ENCODE results near the gene LRRK2.
"Not testable (repeated sequence)": the region's sequence is repeated elsewhere in the genome, so short reads cannot be mapped to it uniquely, and the experiment has no call there.

The LRRK2 gene

DNA sequence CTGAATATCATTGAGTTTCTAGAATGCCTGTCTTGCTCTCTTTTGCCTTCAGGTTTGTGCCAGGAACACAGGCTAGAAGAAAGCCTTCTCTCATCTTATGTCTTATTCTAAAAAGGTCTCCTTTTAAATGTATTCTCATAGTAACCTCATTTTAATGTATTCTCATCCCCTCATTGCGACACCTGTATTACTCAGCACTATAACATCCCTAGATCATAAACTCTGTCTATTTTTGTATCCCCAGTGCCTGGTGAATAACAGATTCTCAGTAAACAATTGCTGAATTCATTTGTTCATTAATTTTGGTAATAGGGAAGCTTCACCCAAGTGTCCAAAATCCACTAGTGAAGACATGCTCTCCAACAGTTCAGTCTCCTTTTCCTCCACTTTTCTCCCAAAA is 8.8 kb upstream of the LRRK2 start:
- no peak for DNase-seq (ENCODE audit: low spot score)

DNA sequence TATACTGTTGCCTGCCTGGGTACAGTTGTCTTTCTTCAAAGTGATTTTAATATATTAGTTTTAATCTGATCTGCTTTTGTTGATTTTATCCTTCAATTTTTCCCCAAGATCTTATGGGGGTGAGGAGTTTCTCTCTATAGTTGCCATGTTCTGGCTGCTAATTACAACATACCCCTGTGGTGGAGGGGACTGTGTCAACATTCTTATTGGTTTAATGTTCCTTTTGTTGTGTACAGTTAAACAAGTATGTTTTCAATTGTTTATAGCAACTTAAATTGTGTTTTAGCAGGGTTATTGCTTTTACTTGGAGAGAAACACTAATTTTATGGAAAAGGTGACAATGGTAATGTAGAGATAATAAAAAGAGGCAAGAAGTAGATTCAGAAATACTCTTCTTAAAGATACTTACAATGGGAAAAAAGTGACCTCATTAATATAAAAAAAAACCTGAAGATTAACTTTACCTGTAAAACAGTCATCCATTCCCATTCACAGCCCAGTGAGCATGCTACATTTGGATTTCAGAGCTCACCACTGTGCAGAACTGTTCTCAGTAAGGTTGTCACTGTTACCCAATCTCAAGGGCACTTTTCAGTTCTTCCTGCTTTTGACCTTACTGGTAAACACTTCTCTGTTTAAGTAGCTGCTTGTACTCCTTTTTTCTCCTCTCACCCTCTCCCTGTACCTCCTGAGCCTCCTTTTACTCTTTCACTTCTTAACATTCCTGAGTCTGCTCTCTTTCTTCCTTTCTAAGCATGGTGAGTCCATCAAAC is 8.1 kb upstream of the LRRK2 start:
- no peak for DNase-seq (ENCODE audit: low spot score)

- no peak for DNase-seq (ENCODE audit: low spot score)
Measured at GRCh38 chr12:40219760-40220159, 5.0 kb upstream of the LRRK2 start.

DNA sequence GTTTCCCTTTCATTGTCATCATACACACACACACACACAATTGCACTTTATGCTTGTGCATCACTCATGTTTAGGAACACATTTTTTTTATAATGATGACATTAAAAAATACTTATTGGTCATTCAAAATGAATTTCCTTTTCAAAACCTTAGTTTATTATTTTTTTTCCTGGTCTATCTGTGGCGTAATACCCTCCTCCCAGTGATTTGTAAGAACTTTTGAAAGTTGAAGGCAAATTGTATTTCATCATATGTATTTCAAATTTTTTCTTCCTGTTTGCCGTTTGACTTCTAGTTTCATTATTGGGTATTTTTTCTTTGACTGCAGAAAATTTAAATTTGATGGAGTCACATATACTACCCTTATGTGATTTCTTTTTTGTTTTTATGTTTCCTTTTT is 2.5 kb upstream of the LRRK2 start:
- DNase-seq (ENCODE audit: low spot score) = no peak

GRCh38 chr12:40223646-40224045 is 1.2 kb upstream of the LRRK2 start:
- DNase-seq (ENCODE audit: low spot score) = no peak

DNA sequence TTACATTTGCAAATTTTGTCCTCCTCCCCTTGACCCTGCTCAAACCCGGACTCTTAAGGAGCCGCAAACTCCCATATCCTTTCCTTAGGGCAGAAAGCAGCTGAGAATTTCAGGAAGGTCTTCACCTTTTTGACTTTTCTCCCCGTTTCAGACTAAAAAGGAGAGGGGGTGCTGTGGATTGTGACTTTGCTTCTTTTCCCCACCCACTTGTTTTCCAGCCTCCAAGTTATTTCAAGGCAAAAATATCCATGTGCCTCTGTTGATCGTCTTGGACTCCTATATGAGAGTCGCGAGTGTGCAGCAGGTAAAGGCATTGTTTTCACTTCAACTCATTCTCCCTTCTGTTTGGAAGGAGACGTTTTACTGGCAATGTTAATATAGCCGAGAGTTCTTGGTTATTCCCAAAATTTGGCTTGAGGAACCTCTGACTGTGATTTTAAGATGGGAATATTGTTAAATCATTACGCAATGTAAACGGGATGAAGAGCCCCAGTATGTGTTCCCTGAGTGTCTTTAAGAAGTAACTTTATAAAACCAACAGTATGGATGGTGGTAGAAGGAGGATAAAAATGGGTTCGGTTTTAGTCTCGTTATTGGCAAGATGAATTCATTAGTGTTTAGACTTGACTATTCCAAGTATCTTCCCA is 663 bp downstream of the LRRK2 start:
- no peak for DNase-seq (ENCODE audit: low spot score)

DNA sequence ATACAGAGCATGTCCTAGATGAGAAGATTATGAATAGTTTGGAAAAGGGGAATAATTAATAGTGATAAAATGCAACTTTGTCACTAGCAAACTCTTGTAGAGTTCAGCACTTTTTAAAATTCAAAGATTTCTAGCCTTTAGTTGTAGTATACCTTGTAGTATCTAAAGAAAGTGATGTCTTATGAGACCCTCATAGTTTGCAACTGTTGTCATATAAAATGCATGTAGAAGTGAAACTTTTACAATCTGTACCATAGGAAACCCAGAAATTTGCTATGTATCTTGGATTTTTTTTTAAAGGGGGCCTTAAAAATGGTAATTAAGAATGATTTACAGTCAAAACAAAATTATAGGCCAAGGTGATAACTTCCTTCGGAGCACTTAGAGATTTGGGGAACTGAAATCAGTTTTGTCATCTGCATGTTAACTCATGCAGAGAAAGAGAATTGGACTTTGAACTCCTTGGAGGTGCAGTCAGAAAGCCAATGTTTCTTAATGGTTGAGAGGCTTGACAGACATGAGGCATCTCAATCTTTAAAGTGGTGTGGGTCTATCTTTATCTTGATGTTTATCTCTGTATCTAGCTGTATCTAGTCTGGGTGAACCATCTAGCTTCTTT is 1.3 kb downstream of the LRRK2 start:
- DNase-seq (ENCODE audit: low spot score) = no peak

- no peak for DNase-seq (ENCODE audit: low spot score)
Measured at GRCh38 chr12:40226705-40227104, 1.9 kb downstream of the LRRK2 start.

- DNase-seq (ENCODE audit: low spot score) = no peak
Measured at GRCh38 chr12:40227447-40227846, 2.6 kb downstream of the LRRK2 start.

GRCh38 chr12:40228727-40229126 is 3.9 kb downstream of the LRRK2 start:
- DNase-seq (ENCODE audit: low spot score) = no peak

- DNase-seq (ENCODE audit: low spot score) = no peak
Measured at GRCh38 chr12:40229690-40230651, 5.2 kb downstream of the LRRK2 start.

- DNase-seq (ENCODE audit: low spot score) = no peak
Measured at GRCh38 chr12:40232602-40233001, 7.8 kb downstream of the LRRK2 start.

- DNase-seq (ENCODE audit: low spot score) = no peak
Measured at GRCh38 chr12:40233741-40234367, 9.1 kb downstream of the LRRK2 start.

- DNase-seq (ENCODE audit: low spot score) = no peak
Measured at GRCh38 chr12:40236357-40236850, 11.6 kb downstream of the LRRK2 start.

DNA sequence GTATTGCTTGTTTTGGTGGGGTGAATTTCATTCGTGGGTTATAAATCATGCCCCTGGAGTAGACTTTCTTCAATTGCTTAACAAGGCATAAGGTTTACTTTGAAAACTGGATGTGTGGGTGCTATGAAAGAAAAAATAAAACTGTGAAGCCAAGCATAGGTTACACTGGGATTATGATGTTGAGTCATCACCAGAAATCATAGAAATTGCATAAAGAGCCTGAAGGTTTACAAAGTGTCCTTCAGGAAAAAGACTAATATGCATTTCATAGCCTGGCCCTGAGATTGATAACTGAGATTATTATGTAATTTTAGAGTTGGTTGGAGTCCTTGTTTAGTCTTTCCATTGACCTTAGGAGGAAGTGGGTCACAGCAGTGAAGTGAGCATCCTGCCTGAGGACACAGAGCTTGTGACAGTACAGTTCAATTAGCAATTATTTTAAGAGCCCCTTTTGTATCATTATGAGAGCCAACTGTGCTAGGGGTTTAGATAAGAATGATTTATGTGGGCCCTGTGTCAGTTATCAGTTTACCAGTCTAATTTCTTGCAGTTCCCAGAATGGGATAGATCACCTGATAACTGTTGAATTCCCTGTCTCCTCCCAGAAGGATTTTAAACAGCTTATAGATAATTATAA is 13.6 kb downstream of the LRRK2 start:
- no peak for DNase-seq (ENCODE audit: low spot score)

- DNase-seq (ENCODE audit: low spot score) = no peak
Measured at GRCh38 chr12:40238979-40239378, 14.2 kb downstream of the LRRK2 start.

- no peak for DNase-seq (ENCODE audit: low spot score)
Measured at GRCh38 chr12:40240779-40241178, 16.0 kb downstream of the LRRK2 start.

GRCh38 chr12:40241741-40242140 is 16.9 kb downstream of the LRRK2 start:
- DNase-seq (ENCODE audit: low spot score) = no peak

DNA sequence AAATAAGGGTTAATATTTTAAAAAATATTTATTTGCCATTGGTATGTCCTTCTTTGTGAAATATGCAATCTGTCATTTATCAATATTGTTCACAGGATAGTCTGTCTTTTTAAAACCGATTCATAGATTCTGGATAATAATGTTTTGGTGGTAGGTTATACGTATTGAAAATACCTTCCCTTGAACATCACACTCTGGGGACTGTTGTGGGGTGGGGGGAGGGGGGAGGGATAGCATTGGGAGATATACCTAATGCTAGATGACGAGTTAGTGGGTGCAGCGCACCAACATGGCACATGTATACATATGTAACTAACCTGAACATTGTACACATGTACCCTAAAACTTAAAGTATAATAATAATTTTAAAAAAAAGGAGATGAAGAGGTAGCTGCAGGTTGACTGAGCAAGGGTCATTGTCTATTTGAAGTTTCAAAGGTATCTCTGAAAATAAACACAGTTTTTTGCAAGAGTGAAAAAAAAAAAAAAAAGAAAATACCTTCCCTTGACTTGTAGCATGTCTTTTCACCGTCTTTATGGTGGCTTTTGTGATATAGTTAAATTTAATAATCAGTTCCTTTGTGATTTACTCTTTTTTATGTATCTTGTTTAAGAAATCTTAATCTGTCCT is 19.8 kb downstream of the LRRK2 start:
- DNase-seq (ENCODE audit: low spot score) = not testable (repeated sequence)

DNA sequence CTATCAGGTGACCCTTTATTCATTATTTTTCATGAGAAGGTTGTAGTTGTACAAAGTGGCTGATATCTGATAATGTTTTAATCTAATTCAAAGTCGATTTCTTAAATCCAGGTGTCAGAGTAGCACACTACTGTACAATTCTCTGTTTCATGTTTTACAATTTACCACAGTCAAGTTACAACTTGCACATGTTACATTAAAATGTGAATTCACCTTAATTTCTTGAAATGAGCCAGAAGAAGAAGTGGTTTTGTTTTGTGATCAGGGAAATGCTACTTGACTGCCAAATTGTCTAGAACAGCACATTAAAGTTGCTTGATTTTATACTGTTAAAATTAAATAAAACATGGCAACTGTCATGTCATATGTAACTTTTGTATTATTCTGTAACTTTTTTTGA is 23.2 kb downstream of the LRRK2 start:
- no peak for DNase-seq (ENCODE audit: low spot score)

Data from globus pallidus (tissue), 1 donor.